GM12873 (cell line): Measurements from ENCODE around the gene PTEN.

ENCODE experiments used
- CTCF ChIP-seq: IDR thresholded peaks from 2 replicates; pipeline ENCODE4 v1.5.1; 2012; ENCODE audit warnings: low read depth, mild to moderate bottlenecking, moderate library complexity, low read length, control low read depth; ENCODE audit not compliant: insufficient read depth; ENCODE audit errors: missing control alignments

The PTEN gene

GRCh38 chr10:87850742-87851205 lies 12.7 kb upstream of the PTEN start:
- peak; percentile 64 for TF ChIP-seq CTCF

GRCh38 chr10:87852089-87852488 lies 11.3 kb upstream of the PTEN start:
- TF ChIP-seq CTCF, result no peak

- TF ChIP-seq CTCF, result peak; percentile 67
Measured at GRCh38 chr10:87860156-87860795, 3.1 kb upstream of the PTEN start.

GRCh38 chr10:87860816-87861403 lies 2.5 kb upstream of the PTEN start:
- TF ChIP-seq CTCF, result no peak

GRCh38 chr10:87861566-87861952 lies 1.9 kb upstream of the PTEN start:
- peak; percentile 22 for TF ChIP-seq CTCF

- peak; percentile 1 for TF ChIP-seq CTCF
Measured at GRCh38 chr10:87861953-87862678, 1.3 kb upstream of the PTEN start.

- TF ChIP-seq CTCF, result peak; percentile 14
Measured at GRCh38 chr10:87862679-87863052, 759 bp upstream of the PTEN start.
